OCI-LY7 (cell line): Measurements from ENCODE around the gene PLCB1.

Experiments
- CTCF ChIP-seq: fragments of 200-600 bp; sonication (generic); conservative IDR thresholded peaks from 2 replicates; pipeline ENCODE4 v1.5.1; 2014; ENCODE audit warnings: mild to moderate bottlenecking, antibody characterized with exemption, low read length, moderate library complexity, mixed read lengths
- EZH2phosphoT487 ChIP-seq: fragments of 200-600 bp; sonication (generic); IDR thresholded peaks from 2 replicates; pipeline ENCODE4 v1.6.1; 2018; ENCODE audit warnings: low read depth, borderline replicate concordance, mild to moderate bottlenecking, mixed run types, antibody characterized with exemption, low read length, moderate library complexity, mixed read lengths

- no peak for TF ChIP-seq CTCF
- no peak for TF ChIP-seq EZH2phosphoT487
Measured at GRCh38 chr20:8262721-8263120, 130.7 kb downstream of the PLCB1 start.
